Measurements from ENCODE around the gene HCN4. TPM values are rescaled to one million over a fixed set of nuclear protein-coding genes. Genes with fewer than 3 reads are reported as not detected.

The HCN4 gene
- total RNA-seq, 1 donor from 2014 or later, result 17.0 TPM

DNA sequence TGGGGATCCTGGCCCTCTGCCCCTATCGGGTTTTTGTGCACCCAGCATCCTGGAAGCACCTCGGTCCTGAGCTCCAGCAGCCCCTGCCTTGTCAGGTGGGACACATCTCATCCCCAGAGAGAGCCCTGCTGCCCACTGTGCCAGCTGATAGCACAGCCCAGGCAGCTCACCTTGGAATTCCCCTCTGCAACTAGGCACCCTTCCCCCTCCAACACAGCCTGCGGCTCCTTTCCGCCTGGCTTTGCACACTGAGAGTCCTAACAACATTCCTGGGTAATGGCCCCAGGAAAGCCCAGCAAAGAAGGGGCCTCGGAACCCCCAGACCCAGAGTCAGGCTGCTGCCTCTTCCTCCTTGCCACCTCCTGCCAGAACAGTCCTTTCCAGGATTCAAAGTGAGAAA lies 5.9 kb downstream of the HCN4 start:
- no peak overlapping the region for H3K27ac Mint-ChIP-seq (ENCODE audit: unreplicated experiment)
- no peak for DNase-seq
- TF ChIP-seq, protein P1, sequence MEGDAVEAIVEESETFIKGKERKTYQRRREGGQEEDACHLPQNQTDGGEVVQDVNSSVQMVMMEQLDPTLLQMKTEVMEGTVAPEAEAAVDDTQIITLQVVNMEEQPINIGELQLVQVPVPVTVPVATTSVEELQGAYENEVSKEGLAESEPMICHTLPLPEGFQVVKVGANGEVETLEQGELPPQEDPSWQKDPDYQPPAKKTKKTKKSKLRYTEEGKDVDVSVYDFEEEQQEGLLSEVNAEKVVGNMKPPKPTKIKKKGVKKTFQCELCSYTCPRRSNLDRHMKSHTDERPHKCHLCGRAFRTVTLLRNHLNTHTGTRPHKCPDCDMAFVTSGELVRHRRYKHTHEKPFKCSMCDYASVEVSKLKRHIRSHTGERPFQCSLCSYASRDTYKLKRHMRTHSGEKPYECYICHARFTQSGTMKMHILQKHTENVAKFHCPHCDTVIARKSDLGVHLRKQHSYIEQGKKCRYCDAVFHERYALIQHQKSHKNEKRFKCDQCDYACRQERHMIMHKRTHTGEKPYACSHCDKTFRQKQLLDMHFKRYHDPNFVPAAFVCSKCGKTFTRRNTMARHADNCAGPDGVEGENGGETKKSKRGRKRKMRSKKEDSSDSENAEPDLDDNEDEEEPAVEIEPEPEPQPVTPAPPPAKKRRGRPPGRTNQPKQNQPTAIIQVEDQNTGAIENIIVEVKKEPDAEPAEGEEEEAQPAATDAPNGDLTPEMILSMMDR (IDR thresholded peaks at IDR 0.05; ENCODE audit: partially characterized antibody, unreplicated experiment), result no peak
- no peaks in the 10 kb centered on the region for H3K36me3 Mint-ChIP-seq (ENCODE audit: unreplicated experiment)
- peaks cover 51% of the 10 kb centered on the region for H3K4me1 Mint-ChIP-seq (ENCODE audit: low read depth, unreplicated experiment)
- H3K9me3 Mint-ChIP-seq (ENCODE audit: unreplicated experiment), result peaks cover 1% of the 10 kb centered on the region
- no peak overlapping the region for H3K4me3 Mint-ChIP-seq (ENCODE audit: unreplicated experiment)
- peaks cover 6% of the 10 kb centered on the region for H3K27me3 Mint-ChIP-seq (ENCODE audit: unreplicated experiment)

DNA sequence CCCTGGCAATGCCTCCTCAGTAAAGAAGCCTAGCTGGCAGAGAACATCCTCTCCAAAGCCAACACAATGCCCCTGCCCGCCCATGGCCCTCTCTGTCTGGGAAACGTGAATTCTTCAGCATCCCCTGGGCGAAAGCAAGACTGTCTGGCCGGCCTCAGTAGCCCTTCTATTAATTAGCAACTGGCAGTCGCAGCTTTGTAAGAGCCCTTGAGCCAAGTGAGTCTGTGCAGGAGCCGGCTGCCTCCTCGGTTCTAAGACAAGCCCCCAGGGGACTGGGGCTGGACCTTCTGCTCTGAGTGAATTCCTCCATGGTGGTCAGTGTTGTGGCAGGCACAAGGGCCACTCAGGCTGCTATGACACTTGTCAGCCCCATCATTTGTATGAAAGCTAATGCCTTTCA lies 7.4 kb downstream of the HCN4 start:
- Mint-ChIP-seq H3K4me3 (ENCODE audit: unreplicated experiment) (no peak overlapping the region), H3K27ac (ENCODE audit: unreplicated experiment) (no peak overlapping the region)

DNA sequence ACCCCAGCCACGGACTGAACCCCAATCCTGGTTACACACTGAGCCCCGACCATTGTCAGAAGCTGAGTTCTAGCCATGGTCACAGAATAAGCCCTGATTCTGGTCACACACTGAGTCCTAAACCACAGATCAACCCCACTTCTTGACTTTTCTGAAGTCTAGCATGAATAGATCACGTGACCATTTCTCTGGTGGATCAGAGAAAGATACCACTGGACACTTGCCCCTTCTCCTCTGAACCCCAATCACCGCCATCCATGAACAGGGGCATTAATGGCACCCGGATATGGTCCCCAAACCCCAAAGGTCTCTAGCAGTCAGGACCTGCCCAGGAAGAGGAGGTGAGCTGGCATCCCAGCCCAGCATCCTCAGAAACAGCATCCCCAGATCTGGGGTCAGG lies 9.1 kb downstream of the HCN4 start:
- Mint-ChIP-seq H3K27ac (ENCODE audit: unreplicated experiment) (no peak overlapping the region), H3K27me3 (ENCODE audit: unreplicated experiment) (peaks cover 5% of the 10 kb centered on the region), H3K4me3 (ENCODE audit: unreplicated experiment) (no peak overlapping the region), H3K9me3 (ENCODE audit: unreplicated experiment) (peaks cover 1% of the 10 kb centered on the region), H3K36me3 (ENCODE audit: unreplicated experiment) (no peaks in the 10 kb centered on the region), H3K4me1 (ENCODE audit: low read depth, unreplicated experiment) (peaks cover 48% of the 10 kb centered on the region)
- TF ChIP-seq, protein P1 (IDR thresholded peaks at IDR 0.05; ENCODE audit: partially characterized antibody, unreplicated experiment), result no peak
- no peak for DNase-seq

More for the DNA sequence above, 7.4 kb downstream of the HCN4 start:
- peak; percentile 50 for DNase-seq
- Mint-ChIP-seq H3K36me3 (ENCODE audit: unreplicated experiment) (no peaks in the 10 kb centered on the region), H3K27me3 (ENCODE audit: unreplicated experiment) (peaks cover 2% of the 10 kb centered on the region), H3K4me1 (ENCODE audit: low read depth, unreplicated experiment) (peaks cover 52% of the 10 kb centered on the region), H3K9me3 (ENCODE audit: unreplicated experiment) (peaks cover 1% of the 10 kb centered on the region)
- TF ChIP-seq, protein P1 (IDR thresholded peaks at IDR 0.05; ENCODE audit: partially characterized antibody, unreplicated experiment), result no peak

DNA sequence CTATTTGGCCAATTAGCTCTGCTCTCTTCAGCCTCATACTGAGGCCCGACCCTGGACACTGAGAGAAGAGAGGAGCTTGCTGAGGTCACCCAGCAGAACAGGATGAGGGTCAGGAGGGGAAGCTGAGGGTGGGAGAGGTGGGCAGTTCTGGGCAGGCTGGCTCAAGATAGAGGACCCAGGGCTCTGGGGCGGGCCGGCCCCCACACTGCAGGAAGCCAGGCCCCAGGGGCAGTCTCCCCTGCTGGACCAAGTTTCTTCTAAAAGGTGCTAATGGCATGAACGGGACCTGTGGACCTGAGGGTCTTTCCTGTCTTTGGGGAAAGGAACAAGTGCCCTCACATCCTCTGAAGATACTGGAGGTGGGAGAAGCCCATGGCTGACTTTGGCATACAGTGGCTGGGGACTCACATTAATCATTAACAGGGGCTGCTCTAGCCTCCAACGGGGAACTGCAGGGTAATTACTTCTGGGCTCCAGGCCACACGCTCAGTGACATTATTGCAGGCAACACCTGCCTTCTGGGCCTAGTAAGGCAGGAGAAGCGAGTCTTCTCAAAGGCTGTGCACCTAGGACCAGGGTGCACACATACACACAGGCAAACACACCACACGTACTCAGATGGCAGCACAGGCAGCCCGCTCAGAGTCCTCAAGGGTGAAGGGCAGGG lies 10.6 kb downstream of the HCN4 start:
- TF ChIP-seq, protein P1 (IDR thresholded peaks at IDR 0.05; ENCODE audit: partially characterized antibody, unreplicated experiment), result no peak
- Mint-ChIP-seq H3K27ac (ENCODE audit: unreplicated experiment) (no peak overlapping the region), H3K36me3 (ENCODE audit: unreplicated experiment) (no peaks in the 10 kb centered on the region), H3K27me3 (ENCODE audit: unreplicated experiment) (peaks cover 5% of the 10 kb centered on the region), H3K4me3 (ENCODE audit: unreplicated experiment) (no peak overlapping the region), H3K9me3 (ENCODE audit: unreplicated experiment) (peaks cover 1% of the 10 kb centered on the region), H3K4me1 (ENCODE audit: low read depth, unreplicated experiment) (peaks cover 42% of the 10 kb centered on the region)
- no peak for DNase-seq

DNA sequence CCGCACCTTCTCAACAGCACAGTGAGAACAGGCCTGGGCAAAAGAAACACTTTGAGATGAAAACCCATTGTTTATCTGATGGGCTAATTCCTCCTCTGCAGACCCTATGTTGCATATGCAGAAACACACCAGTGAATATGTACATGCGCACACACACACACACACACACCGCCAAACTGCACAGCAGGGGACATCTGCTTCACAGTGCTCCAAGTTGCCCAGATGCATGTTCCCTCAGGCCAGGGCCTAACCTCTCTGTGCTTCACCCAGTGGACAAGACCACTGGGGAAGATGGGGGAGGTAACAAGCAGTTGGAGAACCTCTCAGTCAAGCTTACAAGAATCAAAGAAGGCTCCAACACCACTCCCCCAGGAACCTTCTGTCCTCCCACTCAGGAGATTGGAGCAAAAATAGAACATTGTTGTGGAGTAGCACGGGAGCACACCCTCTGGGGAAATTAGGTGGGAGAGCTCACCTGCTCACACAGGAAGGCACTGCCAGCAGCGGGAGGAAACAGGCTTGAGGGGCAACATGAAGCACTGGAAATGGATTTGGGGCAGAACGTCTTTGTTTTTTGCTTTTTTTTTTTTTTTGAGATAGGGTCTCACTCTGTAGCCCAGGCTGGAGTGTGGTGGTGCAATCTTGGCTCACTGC lies 13.0 kb downstream of the HCN4 start:
- H3K4me1 Mint-ChIP-seq (ENCODE audit: low read depth, unreplicated experiment), result peaks cover 29% of the 10 kb centered on the region
- H3K27me3 Mint-ChIP-seq (ENCODE audit: unreplicated experiment), result peaks cover 2% of the 10 kb centered on the region
- H3K9me3 Mint-ChIP-seq (ENCODE audit: unreplicated experiment), result no peaks in the 10 kb centered on the region
- no peak for DNase-seq
- no peak overlapping the region for H3K27ac Mint-ChIP-seq (ENCODE audit: unreplicated experiment)
- TF ChIP-seq, protein P1 (IDR thresholded peaks at IDR 0.05; ENCODE audit: partially characterized antibody, unreplicated experiment), result no peak
- no peak overlapping the region for H3K4me3 Mint-ChIP-seq (ENCODE audit: unreplicated experiment)
- no peaks in the 10 kb centered on the region for H3K36me3 Mint-ChIP-seq (ENCODE audit: unreplicated experiment)
